GM12873 (cell line): ENCODE results near the gene TIMM10.
A peak's percentile ranks its signal among the peaks of the same experiment; 100 is the strongest.

ENCODE experiments used
- CTCF ChIP-seq: IDR thresholded peaks from 2 replicates; pipeline ENCODE4 v1.5.1; 2012; ENCODE audit warnings: low read depth, mild to moderate bottlenecking, moderate library complexity, low read length, control low read depth; ENCODE audit not compliant: insufficient read depth; ENCODE audit errors: missing control alignments

Gene TIMM10

GRCh38 chr11:57542582-57542981 is 12.0 kb upstream of the TIMM10 start:
- no peak for TF ChIP-seq CTCF

GRCh38 chr11:57541169-57541568 is 10.6 kb upstream of the TIMM10 start:
- no peak for TF ChIP-seq CTCF

GRCh38 chr11:57539342-57539741 is 8.8 kb upstream of the TIMM10 start:
- no peak for TF ChIP-seq CTCF

GRCh38 chr11:57536947-57537619 is 6.5 kb upstream of the TIMM10 start, which contains the start of gene SMTNL1:
Gene SMTNL1 (plus strand): TSS chr11:57537595. CDS start chr11:57542643, 5,048 bp downstream.
- no peak for TF ChIP-seq CTCF

- TF ChIP-seq CTCF, result no peak
Measured at GRCh38 chr11:57530215-57530595, 349 bp downstream of the TIMM10 start.

GRCh38 chr11:57529012-57529411 is 1.5 kb downstream of the TIMM10 start:
- no peak for TF ChIP-seq CTCF

- TF ChIP-seq CTCF, result peak; percentile 91
Measured at GRCh38 chr11:57527056-57527631, 3.4 kb downstream of the TIMM10 start.
